Fibroblast of mammary gland (primary cell): Measurements from ENCODE around the gene CRNKL1.
"Not testable (repeated sequence)": the region's sequence is repeated elsewhere in the genome, so short reads cannot be mapped to it uniquely, and the experiment has no call there.

Experiments
- DNase-seq: peaks from one replicate; pipeline ENCODE4 v3.0.0-alpha.2; 2010; ENCODE audit warnings: low read depth
- H3K4me3 ChIP-seq: 2 replicates; pipeline ENCODE4 v1.5.1; 2011; ENCODE audit warnings: low read depth, mild to moderate bottlenecking, low read length, moderate library complexity; ENCODE audit not compliant: control insufficient read depth
- CTCF ChIP-seq: conservative IDR thresholded peaks from 2 replicates; pipeline ENCODE4 v1.5.1; 2011; ENCODE audit warnings: low read depth, low read length, inconsistent platforms; ENCODE audit not compliant: control insufficient read depth, insufficient read depth

CRNKL1 gene

GRCh38 chr20:20017001-20017843, 35.0 kb downstream of the CRNKL1 start, which contains the start of gene NAA20:
TSS of gene NAA20 (plus strand) at chr20:20017362. CDS start at chr20:20017397, 35 bp downstream.
- DNase-seq = peak; percentile 89
- peak within 1 kb of the TSS; percentile 80 for H3K4me3 ChIP-seq
- peak; percentile 52 for TF ChIP-seq CTCF

GRCh38 chr20:20014659-20015058, 37.6 kb downstream of the CRNKL1 start:
- no peak for TF ChIP-seq CTCF
- no peak for DNase-seq
- H3K4me3 ChIP-seq = no peak overlapping the region

- TF ChIP-seq CTCF = no peak
- no peak overlapping the region for H3K4me3 ChIP-seq
- no peak for DNase-seq
Measured at GRCh38 chr20:20012541-20012940, 39.7 kb downstream of the CRNKL1 start.

- peak; percentile 75 for DNase-seq
Measured at GRCh38 chr20:20010639-20011500, 41.4 kb downstream of the CRNKL1 start.

GRCh38 chr20:20009784-20010253, 42.4 kb downstream of the CRNKL1 start:
- DNase-seq = no peak
- TF ChIP-seq CTCF = no peak
- H3K4me3 ChIP-seq = no peak overlapping the region

More at GRCh38 chr20:20010639-20011500, 41.4 kb downstream of the CRNKL1 start:
- no peak for TF ChIP-seq CTCF
- no peak overlapping the region for H3K4me3 ChIP-seq

GRCh38 chr20:20005342-20005741, 46.9 kb downstream of the CRNKL1 start:
- no peak for DNase-seq
- no peak for TF ChIP-seq CTCF
- H3K4me3 ChIP-seq = no peak overlapping the region

GRCh38 chr20:20003955-20004322, 48.3 kb downstream of the CRNKL1 start:
- DNase-seq = peak; percentile 41
- H3K4me3 ChIP-seq = not testable (repeated sequence)
